ENCODE measurements around the gene RAB11FIP4. TPM values are rescaled to one million over a fixed set of nuclear protein-coding genes. Genes with fewer than 3 reads are reported as not detected.

The RAB11FIP4 gene
- total and polyA plus RNA-seq, 10 of the 15 experiments (the other 5 are each of a cell fraction or from before 2014, with no cell fraction given), result 1.4 to 27.0 (median 17.6) TPM

DNA sequence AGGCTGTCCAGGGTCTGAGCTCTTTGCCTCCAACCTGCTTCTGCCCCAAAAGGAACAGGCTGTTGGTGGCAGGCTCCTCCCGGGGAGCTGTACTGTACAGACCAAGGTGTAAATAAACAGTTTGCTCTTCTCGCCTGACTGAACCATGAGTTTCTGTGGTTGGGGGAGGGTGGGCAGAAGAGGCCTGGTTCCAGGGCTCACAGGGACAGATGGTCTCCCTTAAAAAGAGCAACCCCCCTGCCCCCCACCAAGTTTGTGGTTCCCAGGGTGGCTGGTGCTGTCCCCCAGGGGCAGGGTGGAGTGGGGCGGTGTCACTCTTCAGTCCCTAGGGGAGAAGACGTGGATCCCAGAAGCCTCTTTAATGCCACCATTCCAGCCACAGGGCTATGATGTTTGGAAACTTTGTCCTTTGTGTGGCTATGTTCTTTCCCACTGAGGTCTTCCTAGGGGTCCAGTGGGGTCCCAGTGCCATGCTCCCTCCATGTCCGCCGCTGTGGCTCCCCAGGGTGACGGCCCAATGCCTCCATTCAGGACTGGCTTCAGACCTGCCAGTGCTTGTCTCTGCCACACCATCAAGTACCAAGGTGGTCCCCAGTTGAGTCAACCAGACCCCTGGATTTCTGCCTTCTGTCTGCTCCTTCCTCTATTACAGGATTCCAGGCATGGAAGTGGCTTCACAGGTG, 146.7 kb downstream of the RAB11FIP4 start (continued):
- peak; percentile 45; the same call in 1 of the 2 replicates for TF ChIP-seq ATF7 (IDR thresholded peaks at IDR 0.05; ENCODE audit: low read depth)
- TF ChIP-seq HDGF (IDR thresholded peaks at IDR 0.05), result no peak
- peak; percentile 69 for TF ChIP-seq MTA2 (IDR thresholded peaks at IDR 0.05; ENCODE audit: low read depth)
- TF ChIP-seq RUNX3 (IDR thresholded peaks at IDR 0.05; ENCODE audit: low read length), result peak; percentile 91
- peak; percentile 81 for TF ChIP-seq TBL1XR1 (IDR thresholded peaks at IDR 0.05; ENCODE audit: low read depth, low read length)
- no peak for TF ChIP-seq SUPT20H (IDR thresholded peaks at IDR 0.05; ENCODE audit: borderline replicate concordance, control insufficient read depth, low read depth, low read length)
- TF ChIP-seq, protein P1, sequence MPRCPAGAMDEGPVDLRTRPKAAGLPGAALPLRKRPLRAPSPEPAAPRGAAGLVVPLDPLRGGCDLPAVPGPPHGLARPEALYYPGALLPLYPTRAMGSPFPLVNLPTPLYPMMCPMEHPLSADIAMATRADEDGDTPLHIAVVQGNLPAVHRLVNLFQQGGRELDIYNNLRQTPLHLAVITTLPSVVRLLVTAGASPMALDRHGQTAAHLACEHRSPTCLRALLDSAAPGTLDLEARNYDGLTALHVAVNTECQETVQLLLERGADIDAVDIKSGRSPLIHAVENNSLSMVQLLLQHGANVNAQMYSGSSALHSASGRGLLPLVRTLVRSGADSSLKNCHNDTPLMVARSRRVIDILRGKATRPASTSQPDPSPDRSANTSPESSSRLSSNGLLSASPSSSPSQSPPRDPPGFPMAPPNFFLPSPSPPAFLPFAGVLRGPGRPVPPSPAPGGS (IDR thresholded peaks at IDR 0.05; ENCODE audit: borderline replicate concordance, insufficient read depth, low read depth, low read length, poor library complexity, severe bottlenecking), result peak; percentile 37
- TF ChIP-seq, protein P2, sequence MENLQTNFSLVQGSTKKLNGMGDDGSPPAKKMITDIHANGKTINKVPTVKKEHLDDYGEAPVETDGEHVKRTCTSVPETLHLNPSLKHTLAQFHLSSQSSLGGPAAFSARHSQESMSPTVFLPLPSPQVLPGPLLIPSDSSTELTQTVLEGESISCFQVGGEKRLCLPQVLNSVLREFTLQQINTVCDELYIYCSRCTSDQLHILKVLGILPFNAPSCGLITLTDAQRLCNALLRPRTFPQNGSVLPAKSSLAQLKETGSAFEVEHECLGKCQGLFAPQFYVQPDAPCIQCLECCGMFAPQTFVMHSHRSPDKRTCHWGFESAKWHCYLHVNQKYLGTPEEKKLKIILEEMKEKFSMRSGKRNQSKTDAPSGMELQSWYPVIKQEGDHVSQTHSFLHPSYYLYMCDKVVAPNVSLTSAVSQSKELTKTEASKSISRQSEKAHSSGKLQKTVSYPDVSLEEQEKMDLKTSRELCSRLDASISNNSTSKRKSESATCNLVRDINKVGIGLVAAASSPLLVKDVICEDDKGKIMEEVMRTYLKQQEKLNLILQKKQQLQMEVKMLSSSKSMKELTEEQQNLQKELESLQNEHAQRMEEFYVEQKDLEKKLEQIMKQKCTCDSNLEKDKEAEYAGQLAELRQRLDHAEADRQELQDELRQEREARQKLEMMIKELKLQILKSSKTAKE (IDR thresholded peaks at IDR 0.05; ENCODE audit: low read depth, poor library complexity, severe bottlenecking), result peak; percentile 38
- TF ChIP-seq HCFC1 (IDR thresholded peaks at IDR 0.05; ENCODE audit: low read length), result no peak
- TF ChIP-seq RCOR1 (conservative IDR thresholded peaks at IDR 0.05; ENCODE audit: low read depth, low read length), result 0 out of 2 replicates have a peak, but pooled peaks have one; percentile 75
- TF ChIP-seq MEF2B (IDR thresholded peaks at IDR 0.05; ENCODE audit: partially characterized antibody, poor library complexity, severe bottlenecking), result peak; percentile 93
- TF ChIP-seq, protein P3, sequence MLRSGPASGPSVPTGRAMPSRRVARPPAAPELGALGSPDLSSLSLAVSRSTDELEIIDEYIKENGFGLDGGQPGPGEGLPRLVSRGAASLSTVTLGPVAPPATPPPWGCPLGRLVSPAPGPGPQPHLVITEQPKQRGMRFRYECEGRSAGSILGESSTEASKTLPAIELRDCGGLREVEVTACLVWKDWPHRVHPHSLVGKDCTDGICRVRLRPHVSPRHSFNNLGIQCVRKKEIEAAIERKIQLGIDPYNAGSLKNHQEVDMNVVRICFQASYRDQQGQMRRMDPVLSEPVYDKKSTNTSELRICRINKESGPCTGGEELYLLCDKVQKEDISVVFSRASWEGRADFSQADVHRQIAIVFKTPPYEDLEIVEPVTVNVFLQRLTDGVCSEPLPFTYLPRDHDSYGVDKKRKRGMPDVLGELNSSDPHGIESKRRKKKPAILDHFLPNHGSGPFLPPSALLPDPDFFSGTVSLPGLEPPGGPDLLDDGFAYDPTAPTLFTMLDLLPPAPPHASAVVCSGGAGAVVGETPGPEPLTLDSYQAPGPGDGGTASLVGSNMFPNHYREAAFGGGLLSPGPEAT (IDR thresholded peaks at IDR 0.05; ENCODE audit: low read depth), result peak; percentile 55; the same call in 1 of the 2 replicates
- TF ChIP-seq, protein P4, sequence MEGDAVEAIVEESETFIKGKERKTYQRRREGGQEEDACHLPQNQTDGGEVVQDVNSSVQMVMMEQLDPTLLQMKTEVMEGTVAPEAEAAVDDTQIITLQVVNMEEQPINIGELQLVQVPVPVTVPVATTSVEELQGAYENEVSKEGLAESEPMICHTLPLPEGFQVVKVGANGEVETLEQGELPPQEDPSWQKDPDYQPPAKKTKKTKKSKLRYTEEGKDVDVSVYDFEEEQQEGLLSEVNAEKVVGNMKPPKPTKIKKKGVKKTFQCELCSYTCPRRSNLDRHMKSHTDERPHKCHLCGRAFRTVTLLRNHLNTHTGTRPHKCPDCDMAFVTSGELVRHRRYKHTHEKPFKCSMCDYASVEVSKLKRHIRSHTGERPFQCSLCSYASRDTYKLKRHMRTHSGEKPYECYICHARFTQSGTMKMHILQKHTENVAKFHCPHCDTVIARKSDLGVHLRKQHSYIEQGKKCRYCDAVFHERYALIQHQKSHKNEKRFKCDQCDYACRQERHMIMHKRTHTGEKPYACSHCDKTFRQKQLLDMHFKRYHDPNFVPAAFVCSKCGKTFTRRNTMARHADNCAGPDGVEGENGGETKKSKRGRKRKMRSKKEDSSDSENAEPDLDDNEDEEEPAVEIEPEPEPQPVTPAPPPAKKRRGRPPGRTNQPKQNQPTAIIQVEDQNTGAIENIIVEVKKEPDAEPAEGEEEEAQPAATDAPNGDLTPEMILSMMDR (IDR thresholded peaks at IDR 0.05 in 2 of 3, conservative IDR thresholded peaks at IDR 0.05 in 1 of 3; ENCODE audit: control insufficient read depth in 2 of 3, extremely low read depth in 1 of 3, insufficient read depth in 1 of 3, low read depth in 3 of 3, low read length in 3 of 3), result peak in 1 of 3 experiments; percentile 17; a peak in 1 of 6 replicates
- no peak for TF ChIP-seq RAD51 (IDR thresholded peaks at IDR 0.05)
- no peak for TF ChIP-seq RELA (IDR thresholded peaks at IDR 0.05; ENCODE audit: borderline replicate concordance, partially characterized antibody)
- peak; percentile 46; the same call in 1 of the 2 replicates for TF ChIP-seq EED (IDR thresholded peaks at IDR 0.05; ENCODE audit: low read depth)
- TF ChIP-seq IKZF2 (IDR thresholded peaks at IDR 0.05), result peak; percentile 76 to 78
- TF ChIP-seq, protein P5, sequence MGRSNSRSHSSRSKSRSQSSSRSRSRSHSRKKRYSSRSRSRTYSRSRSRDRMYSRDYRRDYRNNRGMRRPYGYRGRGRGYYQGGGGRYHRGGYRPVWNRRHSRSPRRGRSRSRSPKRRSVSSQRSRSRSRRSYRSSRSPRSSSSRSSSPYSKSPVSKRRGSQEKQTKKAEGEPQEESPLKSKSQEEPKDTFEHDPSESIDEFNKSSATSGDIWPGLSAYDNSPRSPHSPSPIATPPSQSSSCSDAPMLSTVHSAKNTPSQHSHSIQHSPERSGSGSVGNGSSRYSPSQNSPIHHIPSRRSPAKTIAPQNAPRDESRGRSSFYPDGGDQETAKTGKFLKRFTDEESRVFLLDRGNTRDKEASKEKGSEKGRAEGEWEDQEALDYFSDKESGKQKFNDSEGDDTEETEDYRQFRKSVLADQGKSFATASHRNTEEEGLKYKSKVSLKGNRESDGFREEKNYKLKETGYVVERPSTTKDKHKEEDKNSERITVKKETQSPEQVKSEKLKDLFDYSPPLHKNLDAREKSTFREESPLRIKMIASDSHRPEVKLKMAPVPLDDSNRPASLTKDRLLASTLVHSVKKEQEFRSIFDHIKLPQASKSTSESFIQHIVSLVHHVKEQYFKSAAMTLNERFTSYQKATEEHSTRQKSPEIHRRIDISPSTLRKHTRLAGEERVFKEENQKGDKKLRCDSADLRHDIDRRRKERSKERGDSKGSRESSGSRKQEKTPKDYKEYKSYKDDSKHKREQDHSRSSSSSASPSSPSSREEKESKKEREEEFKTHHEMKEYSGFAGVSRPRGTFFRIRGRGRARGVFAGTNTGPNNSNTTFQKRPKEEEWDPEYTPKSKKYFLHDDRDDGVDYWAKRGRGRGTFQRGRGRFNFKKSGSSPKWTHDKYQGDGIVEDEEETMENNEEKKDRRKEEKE (IDR thresholded peaks at IDR 0.05), result no peak
- no peak for TF ChIP-seq KLF5 (IDR thresholded peaks at IDR 0.05; ENCODE audit: partially characterized antibody)
- no peak for TF ChIP-seq SMAD5 (IDR thresholded peaks at IDR 0.05; ENCODE audit: low read depth)
